ENCODE results near the gene ANK3.

The ANK3 gene

GRCh38 chr10:59976909-59977308, 412.8 kb downstream of the ANK3 start:
- DNase-seq (ENCODE audit: low spot score), result no peak

Measured in left forelimb (tissue), 1 donor.